Measurements from ENCODE around the gene IDH3G.

DNA sequence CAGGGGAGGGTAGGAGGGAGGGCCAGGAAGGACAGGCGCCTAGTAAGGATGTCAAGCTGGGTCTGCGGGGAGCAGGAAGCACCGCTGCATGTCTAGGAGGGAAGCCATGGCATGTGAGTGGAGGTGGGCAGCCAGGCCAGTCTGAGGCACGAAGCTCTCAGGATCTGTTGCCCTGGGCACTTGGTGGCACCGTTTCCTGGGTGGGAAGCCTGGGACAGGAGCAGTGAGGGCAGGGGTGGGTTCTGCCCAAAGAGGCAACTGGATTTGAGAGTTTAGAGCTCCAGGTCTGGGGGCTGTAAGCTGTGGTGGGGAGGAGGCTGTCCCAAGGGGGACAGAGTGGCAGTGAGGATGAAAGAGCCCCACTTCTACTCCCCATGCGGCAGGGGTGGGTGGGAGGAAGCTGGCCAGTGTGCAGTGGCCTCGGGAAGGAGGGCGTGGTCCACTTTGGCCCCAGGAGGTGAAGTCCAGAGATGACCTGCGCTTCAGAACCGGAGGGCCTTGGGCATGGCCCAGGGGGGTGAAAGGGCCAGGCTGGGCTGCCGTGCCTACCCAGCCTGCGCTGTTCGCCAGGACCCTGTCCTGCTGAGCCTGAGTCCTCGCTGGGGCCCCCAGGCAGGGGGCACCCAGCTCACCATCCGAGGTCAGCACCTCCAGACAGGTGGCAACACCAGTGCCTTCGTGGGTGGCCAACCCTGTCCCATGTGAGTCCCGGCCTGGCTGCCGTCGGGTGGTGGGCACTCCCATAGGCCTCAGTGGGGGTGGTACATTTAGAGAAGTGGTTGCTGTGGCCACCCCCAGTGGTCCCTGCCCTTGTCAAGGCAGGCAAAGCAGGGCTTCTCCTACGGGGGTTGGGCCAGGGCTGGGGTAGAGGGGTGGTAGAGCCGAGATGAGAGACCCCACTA is 21.6 kb downstream of the IDH3G start:
- TF ChIP-seq, protein P1, sequence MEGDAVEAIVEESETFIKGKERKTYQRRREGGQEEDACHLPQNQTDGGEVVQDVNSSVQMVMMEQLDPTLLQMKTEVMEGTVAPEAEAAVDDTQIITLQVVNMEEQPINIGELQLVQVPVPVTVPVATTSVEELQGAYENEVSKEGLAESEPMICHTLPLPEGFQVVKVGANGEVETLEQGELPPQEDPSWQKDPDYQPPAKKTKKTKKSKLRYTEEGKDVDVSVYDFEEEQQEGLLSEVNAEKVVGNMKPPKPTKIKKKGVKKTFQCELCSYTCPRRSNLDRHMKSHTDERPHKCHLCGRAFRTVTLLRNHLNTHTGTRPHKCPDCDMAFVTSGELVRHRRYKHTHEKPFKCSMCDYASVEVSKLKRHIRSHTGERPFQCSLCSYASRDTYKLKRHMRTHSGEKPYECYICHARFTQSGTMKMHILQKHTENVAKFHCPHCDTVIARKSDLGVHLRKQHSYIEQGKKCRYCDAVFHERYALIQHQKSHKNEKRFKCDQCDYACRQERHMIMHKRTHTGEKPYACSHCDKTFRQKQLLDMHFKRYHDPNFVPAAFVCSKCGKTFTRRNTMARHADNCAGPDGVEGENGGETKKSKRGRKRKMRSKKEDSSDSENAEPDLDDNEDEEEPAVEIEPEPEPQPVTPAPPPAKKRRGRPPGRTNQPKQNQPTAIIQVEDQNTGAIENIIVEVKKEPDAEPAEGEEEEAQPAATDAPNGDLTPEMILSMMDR (IDR thresholded peaks at IDR 0.05; ENCODE audit: insufficient read depth, low read depth, low read length) = no peak
- no peak for TF ChIP-seq EZH2 (IDR thresholded peaks at IDR 0.05; ENCODE audit: insufficient read depth, low read length)

Measured in astrocyte (in vitro differentiated cells and primary cell).